ENCODE results near the gene CLIC5. TPM values are rescaled to one million over a fixed set of nuclear protein-coding genes. Genes with fewer than 3 reads are reported as not detected.

Gene CLIC5
- total and polyA plus RNA-seq, 2 of the 8 experiments (the other 6 are each of a cell fraction or from before 2014, with no cell fraction given): 0.12 to 0.15 TPM

- 90% methylated on average over 4 of the region's 4 CpGs; no CpG with 5 or more reads in 1 of the 2 experiments for WGBS, 2 experiments (ENCODE audit: extremely low coverage in 1 of 2, insufficient coverage in 1 of 2, insufficient read length in 1 of 2, insufficient replicate concordance in 2 of 2, low coverage in 1 of 2, low lambda C conversion rate in 2 of 2, missing lambda C conversion rate in 1 of 2)
- POLR2A ChIA-PET (ENCODE audit: partially characterized antibody): no interaction called here
These were observed 42.7 kb downstream of the CLIC5 start for GRCh38 chr6:45972795-45973503.

More at GRCh38 chr6:45972795-45973503, 42.7 kb downstream of the CLIC5 start:
- H3K27ac ChIP-seq (ENCODE audit: low read depth, low read length): no peak overlapping the region
- H3K4me3 ChIP-seq (ENCODE audit: extremely low read depth in 1 of 4, insufficient read depth in 2 of 4, low read depth in 3 of 4, low read length in 4 of 4): no peak overlapping the region
- H3K18ac ChIP-seq (ENCODE audit: extremely low read depth, low read length): no peak overlapping the region
- H3K9me3 ChIP-seq (ENCODE audit: insufficient read depth in 2 of 2, low read depth in 1 of 2, low read length in 1 of 2): no peaks in the 10 kb centered on the region
- no peak overlapping the region for H2AFZ ChIP-seq (ENCODE audit: low read length)
- H3K79me1 ChIP-seq (ENCODE audit: low read depth, low read length): no peaks in the 10 kb centered on the region
- no peak overlapping the region for H3K9ac ChIP-seq (replicated peaks in 1 of 4; ENCODE audit: extremely low read depth in 1 of 4, low read depth in 3 of 4, low read length in 3 of 4)
- no peak overlapping the region for H2BK15ac ChIP-seq (ENCODE audit: low read length)
- H4K91ac ChIP-seq (replicated peaks; ENCODE audit: insufficient read length, low read length): no peak overlapping the region
- H3K14ac ChIP-seq (ENCODE audit: insufficient read length): no peak overlapping the region
- H2BK20ac ChIP-seq (ENCODE audit: low read length): no peak overlapping the region
- H3K36me3 ChIP-seq (ENCODE audit: control insufficient read depth in 2 of 4, insufficient read depth in 4 of 4, low read length in 3 of 4): no peaks in the 10 kb centered on the region
- H4K5ac ChIP-seq (ENCODE audit: insufficient read length, low read depth, low read length): no peak overlapping the region
- no peak for TF ChIP-seq FOSL1 (IDR thresholded peaks at IDR 0.05; ENCODE audit: insufficient read depth, low read depth, low read length)
- H3K23ac ChIP-seq (ENCODE audit: insufficient read length): no peak overlapping the region
- DNase-seq (ENCODE audit: low read depth in 1 of 2, low spot score in 2 of 2) (no peak), FAIRE-seq (no peak)
- CTCF ChIA-PET (ENCODE audit: partially characterized antibody): interaction anchor here (1.2 kb wide), 1 partner anchor 18 kb away, joined by 5 read pairs; no protein-coding TSS in a partner anchor
- no peak overlapping the region for H2BK5ac ChIP-seq (ENCODE audit: low read depth, low read length)
- no peak overlapping the region for H4K8ac ChIP-seq (ENCODE audit: extremely low read depth, insufficient read depth, low read length)
- no peaks in the 10 kb centered on the region for H4K20me1 ChIP-seq (replicated peaks in 1 of 2; ENCODE audit: control insufficient read depth in 1 of 2, insufficient read depth in 2 of 2, low read length in 2 of 2)
- no peaks in the 10 kb centered on the region for H3K23me2 ChIP-seq (ENCODE audit: low read depth, low read length)
- no peak overlapping the region for H3K56ac ChIP-seq (replicated peaks; ENCODE audit: insufficient read length, low read depth, low read length)
- no peak overlapping the region for H2BK120ac ChIP-seq (replicated peaks; ENCODE audit: low read depth, low read length)
- no peak overlapping the region for H2BK12ac ChIP-seq (ENCODE audit: low read depth, low read length)
- H2AK5ac ChIP-seq (ENCODE audit: low read depth, low read length): no peak overlapping the region
- peaks cover 0 to 4% (median 2%) of the 10 kb centered on the region in 4 experiments; a peak in 3 of 7 replicates for H3K4me1 ChIP-seq (replicated peaks in 1 of 4; ENCODE audit: control insufficient read depth in 3 of 4, insufficient read depth in 4 of 4, low read length in 3 of 4)
- H3K27me3 ChIP-seq (replicated peaks in 1 of 4; ENCODE audit: control insufficient read depth in 3 of 4, extremely low read depth in 1 of 4, insufficient read depth in 3 of 4, low read length in 3 of 4): no peaks in the 10 kb centered on the region
- no peaks in the 10 kb centered on the region for H3K79me2 ChIP-seq (ENCODE audit: control insufficient read depth in 1 of 2, insufficient read depth in 2 of 2, low read length in 2 of 2)
- no peak overlapping the region for H3K4ac ChIP-seq (replicated peaks; ENCODE audit: insufficient read length, low read depth, low read length)
- no peak overlapping the region for H3K4me2 ChIP-seq (ENCODE audit: insufficient read depth in 1 of 2, low read depth in 2 of 2, low read length in 2 of 2)

All from H1 (cell line).